Activated naive CD4-positive, alpha-beta T cell treated with anti-CD3 and anti-CD28 coated beads, Interleukin-2, amount 50 U/mL, for 16 hours (primary cell): ENCODE results near the gene CRB2.

Source experiments
- DNase-seq: peaks from one replicate; pipeline ENCODE4 v3.0.0-alpha.2; 2020

CRB2 gene

DNA sequence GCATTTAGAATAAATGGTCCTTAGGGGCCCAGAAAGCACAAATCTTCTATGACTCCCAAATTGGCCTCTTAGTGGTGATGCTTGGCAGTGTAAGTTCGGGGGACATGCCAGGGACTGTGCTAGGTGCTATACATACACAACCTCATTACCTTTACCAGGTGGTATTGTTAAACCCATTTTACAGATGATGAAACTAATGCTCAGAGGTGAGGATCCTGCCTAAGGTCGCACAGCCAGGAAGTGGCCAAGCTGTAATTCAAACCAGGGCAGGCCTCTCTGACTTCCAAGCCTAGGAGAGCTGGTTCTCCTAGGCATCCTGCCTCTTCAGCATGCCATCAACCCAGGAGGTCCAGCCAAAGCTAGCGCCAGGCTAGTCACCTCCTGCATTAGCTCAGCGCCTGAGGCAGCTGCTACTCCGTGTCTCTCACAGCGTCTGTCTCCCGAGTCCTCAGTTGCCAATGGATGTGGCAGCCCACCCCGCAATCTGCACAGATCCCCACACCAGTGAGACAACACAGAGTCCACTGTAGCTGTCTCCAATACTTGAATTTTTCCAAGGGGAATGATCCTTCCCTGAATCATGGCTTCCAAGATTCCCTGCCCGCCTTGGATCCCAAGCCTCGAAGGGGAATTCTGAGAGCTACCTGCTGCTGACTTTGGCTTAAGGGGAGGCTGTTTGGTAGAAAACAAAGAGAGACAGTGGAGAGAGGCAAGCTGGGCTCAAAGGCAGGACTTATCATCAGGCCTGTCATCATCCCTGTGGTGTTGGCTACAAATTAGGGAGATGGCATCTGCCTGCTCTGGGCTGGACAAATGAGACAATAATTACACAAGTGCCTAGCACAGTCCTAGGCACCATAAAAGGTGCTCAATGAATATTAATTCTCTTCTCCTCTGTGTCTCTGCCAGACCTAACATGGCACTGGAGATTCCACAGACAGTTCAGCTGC is 52.6 kb downstream of the CRB2 start:
- DNase-seq: no peak

- no peak for DNase-seq
Measured at GRCh38 chr9:123410281-123410910, 54.4 kb downstream of the CRB2 start.

DNA sequence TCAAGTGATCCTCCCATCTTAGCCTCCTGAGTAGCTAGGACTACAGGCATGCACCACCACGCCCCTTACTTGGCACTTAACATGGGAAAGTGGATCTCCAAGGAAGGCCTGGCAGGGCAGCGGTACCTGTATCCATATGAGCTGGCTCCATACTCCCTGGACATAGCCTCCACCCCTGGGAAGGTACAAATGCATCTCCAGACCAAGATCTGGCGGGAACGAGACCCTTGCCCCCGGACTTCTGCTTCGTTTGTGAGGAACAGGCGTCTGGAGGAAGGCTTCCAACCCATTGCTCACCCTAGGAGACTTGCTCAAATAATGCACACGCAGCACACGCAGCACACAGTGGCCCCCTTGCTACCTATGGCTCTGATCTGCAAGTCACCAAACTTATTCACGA is 55.2 kb downstream of the CRB2 start:
- DNase-seq: no peak

- no peak for DNase-seq
Measured at GRCh38 chr9:123411636-123412035, 55.6 kb downstream of the CRB2 start.

DNA sequence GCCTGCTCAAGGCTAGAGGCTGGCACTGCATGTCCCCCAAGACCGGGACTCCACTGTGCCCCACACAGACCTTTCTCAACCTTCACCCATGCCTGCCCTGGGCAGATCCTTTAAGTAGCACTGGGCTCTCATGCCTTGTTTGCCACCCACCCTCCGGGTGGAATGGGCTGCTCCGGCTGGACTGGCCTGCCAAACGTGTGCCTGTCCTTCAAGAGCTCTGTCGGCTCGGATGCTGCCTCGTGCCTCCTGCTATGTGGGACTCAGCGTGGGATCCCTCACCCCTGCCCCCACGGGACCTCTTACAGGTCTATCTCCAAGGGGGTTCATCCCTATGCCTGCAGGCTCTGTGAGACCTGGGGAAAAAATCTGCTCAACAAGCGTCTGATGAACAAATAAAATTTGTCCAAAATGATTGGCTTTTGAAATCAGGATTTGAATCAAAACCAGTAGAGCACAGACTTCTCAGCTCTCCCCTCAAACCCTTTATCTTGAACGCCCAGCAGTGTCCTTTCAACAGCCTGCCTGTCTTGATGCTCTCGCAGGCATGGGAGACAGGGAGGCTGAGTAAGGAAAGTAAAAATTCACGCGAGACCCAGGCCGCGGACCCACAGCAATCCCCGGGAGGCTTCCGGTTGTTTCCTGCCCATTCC is 56.3 kb downstream of the CRB2 start:
- no peak for DNase-seq

GRCh38 chr9:123414204-123414603 is 58.2 kb downstream of the CRB2 start:
- DNase-seq: no peak

DNA sequence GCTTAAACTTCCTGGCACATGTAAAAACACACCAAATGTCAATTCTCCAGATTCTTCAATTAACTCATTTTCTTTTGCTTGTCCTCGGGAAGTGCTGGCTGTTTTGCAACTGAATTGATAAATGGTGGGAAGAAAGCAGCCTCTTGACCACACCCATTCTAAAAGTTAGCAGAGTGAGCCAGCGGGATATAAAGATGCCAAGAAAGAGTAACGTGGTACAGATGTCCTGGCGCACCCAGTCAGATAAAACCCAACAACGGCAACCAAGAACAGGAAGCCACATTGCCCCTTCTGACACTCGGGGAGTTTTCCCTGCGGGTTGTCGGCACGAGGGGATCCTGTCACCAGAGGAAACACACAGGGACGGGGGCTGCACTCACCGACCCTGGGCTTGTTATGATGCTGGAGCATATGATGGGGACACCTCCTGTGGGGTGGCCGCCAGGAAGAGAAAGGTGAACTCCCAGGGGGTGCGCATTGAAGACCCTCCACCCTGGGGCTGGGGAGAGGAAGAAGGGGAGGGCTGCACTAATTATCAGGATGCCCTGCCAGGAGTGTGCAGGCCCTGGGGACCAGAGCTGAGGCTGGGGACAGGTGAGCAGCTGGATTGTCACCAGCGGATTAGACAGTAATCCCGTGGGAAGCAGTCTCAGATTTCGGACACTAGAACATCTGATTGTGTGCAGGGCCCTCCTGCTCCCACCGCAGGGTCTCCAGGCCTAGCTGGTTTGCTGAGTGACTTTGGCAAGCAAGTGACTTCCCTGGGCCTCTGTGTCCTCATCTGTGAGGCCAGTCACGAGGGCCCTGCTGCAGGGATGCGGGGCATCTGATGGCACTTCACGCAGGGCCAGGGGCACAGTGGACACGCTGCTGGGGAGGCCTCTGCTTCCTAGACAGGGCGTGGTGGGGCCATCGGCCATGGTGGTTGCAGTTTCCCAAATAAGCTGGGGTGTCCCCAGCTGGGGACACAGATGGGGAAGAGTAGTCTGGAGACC is 59.2 kb downstream of the CRB2 start:
- DNase-seq: no peak

DNA sequence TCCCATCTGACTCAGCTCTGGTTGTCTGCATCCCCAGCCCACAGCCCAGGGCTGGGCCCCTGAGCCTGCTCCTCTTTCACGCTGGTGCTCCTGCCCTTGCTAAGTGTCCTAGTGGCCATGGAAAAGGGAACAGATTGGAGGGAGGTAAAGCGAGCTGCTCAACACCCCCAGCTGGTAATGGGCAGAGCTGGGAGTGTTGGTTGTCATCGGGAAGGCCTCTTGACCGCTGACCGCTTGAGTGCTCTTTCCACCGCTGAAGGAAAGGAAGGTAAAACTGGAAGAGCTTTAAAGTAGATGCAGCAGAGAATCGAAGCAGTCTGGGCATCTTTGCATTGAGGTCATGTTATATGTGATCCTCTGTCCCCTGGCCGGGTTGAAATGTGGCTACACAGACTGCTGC is 60.2 kb downstream of the CRB2 start:
- DNase-seq: no peak

DNA sequence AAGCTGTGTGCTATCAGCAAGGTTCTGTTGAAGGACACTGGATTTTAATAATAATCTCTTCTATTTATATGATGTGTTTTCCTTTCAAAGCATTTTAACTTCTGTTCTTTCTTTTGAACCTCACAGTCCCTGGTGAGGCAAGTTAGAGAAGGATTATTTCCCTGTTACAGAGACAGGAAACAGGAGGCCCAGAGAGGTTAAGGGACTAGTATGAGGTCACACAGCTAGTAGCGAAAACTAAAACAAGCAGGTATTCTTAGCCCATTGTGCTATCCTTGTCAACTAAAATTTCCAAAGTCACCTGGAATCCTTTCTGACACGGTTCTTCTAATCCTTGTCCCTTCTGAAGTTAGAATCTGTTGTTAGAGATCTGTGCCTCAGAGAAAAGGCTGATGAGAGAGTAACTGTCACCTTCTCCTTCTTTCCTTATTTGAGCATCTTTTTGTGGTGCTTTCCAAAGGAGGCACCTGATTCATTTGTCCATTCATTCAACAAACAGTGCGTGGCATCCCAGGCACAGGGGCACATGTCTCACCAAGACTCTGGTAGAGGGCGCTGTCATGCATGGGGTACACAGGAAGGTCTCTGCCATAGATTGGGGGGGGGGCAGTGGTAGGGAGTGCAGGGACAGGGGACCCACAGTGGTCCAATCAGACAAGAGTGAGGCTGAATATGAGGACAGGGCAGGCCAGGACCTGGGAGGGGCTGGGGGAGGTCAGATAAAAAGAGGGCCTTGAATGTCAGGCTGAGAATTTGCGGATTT is 61.5 kb downstream of the CRB2 start:
- DNase-seq: no peak

DNA sequence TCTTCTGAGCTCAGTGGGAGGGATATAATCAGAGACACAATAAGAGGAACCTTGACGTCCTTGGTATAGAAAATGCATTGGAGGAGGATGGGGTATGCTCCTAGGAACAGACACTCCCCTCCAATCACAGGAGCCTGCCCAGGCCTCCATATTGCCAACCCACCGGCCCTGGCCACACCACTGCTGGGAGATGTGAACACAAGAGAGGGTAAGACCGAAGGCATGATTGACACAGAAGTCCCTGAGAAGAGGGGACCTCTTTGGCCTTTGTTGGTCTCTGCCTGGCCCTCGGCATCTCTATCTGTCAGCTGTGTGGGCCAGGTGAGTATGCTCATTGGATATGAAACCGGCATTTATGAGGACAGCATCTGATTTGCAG is 62.0 kb downstream of the CRB2 start:
- no peak for DNase-seq

- DNase-seq: no peak
Measured at GRCh38 chr9:123418506-123418905, 62.5 kb downstream of the CRB2 start.

DNA sequence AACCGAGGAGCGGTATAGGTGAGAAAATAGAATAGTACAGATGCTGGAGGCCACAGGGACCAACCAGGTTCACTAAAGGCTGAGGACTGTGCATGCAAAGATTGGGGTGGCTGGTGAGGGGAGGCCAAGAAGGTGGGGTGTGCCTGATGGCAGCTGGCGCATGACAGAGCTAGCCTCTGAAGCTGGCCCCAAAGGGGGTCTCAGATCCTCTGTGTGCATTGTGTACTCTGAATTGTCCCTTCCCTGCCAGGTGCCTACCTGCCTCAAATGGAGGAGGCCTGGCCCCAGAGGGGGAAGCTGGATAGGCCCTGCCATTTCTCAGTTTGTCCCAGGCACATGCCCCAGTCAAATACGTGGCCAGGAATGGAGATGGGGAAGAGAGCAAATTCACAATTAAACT is 63.1 kb downstream of the CRB2 start:
- DNase-seq: no peak

DNA sequence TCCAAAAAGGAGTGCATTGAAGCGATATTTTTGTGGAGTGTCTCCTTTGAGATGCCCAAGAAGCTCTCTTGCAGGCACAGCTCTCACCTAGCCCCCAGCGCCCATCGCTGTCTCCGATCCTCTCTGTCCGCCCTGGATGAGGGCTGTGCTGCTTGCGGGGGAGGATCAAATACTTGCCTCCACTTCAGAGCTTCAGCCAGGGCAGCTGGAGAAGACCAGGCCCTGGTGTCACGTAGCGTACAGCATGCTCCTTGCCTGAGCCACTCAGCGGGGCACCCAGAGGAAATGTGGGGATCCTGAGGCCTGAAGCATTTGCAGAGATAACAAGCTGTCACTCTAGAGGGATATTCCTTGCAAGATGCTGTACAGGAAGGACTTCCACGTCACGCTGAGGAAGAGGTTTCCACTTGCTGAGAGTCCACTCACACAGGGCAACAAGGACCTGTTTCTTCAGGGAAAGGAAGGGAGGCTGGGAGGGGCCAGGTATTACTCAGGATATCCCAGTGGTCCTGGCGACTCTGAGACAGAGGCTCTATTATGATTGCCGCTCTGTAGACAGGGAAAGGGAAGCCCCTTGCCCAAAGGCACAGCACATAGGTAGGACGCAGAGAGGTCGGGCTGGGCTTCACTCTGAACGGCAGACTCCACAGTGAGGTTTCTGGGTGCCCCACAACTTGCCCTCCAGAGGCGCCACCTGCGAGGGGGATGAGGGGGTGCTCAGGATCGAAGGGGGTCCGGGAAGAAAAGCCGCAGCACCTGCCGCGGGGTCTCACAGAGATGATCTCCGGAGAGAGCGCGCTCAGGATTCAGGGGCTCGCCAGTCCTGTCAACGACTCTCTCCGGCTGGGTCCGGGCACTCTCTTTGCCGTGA is 64.0 kb downstream of the CRB2 start:
- DNase-seq: no peak

DNA sequence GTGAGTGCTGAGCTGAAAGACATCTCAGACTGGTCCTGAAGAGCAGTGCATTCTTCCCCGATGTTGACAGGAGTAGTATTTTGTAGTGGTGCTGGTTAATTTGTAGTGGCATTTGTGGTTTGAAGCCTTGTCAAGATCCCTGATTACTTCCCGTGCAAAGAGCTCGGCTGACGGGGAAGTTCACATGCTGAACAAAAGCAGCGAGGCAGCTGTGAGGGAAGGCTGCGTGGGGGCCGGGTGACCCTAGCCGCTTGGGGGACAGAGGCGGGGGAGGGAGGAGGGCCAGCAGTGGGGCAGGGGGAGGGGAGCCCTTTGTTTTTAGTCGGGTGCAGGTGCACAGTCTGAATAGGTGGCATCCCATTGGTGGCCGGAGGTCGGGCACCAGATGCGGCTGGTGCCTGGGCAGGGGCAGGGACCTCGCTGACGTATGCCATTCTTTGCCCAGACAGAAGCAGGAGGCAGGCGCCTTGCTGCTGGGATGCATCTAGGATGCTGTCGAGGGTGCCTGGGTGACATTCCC is 64.7 kb downstream of the CRB2 start:
- no peak for DNase-seq

- DNase-seq: no peak
Measured at GRCh38 chr9:123421186-123421585, 65.2 kb downstream of the CRB2 start.

DNA sequence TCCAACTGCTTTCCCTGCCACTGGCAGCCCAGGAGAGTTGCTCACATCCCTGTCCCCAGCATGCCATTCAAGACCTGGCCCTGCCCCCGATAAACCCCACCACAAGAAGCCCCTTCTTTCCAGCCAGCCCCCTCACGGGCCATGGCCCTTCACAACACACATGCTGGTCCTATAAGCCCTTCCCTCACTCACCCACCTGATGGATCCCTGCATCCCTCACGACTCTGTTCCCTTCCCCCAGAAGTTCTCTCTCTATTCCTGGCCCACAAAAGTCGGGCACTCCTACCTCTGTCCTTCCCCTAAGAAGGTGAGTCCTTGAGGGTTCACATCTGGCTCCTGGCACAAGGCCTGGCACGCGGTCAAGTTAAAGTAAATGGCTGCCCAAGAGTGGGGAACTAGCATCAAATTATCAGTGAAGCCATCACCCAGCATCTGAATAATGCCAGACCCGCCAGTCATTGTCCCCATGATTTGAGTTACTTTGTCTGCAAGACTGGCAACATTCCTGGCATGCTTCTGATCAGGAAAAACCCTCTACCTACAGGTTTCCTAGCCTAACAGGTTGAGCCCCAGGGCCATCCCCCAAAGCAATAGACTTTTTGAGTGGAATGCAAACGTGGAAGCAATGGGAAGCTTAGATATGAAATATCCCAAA is 65.9 kb downstream of the CRB2 start:
- no peak for DNase-seq

DNA sequence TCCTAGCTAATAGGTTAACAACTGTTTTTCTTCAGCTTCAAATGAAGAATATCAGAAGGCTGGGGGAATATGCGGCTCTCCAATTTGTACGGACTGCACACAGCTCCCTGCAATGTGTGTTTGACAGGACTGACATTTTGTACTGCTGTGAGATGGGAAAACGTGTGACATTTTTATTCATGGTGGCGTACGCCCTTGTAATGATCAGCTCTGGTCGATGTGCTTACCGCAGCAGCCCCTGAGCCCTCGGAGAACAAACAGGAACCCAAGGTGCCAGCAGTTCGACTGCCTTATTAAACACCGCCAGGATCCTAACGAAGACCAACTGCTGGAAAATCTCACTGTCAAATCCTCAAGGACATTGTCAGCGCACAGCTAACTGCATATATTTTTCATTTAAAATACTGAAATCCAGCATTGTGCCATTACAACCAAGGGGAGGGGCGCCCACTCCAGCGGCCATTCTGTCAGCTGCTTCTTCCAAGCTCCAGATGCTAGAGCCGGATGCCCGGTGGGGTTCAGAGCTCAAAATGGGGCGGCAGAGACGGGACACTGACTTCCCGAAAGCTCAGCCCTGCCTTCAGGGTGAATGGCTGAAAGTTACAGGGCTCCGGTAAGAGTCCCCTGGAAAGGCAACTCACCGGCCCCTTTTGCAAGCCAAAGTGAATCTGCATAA is 66.8 kb downstream of the CRB2 start:
- DNase-seq: no peak

DNA sequence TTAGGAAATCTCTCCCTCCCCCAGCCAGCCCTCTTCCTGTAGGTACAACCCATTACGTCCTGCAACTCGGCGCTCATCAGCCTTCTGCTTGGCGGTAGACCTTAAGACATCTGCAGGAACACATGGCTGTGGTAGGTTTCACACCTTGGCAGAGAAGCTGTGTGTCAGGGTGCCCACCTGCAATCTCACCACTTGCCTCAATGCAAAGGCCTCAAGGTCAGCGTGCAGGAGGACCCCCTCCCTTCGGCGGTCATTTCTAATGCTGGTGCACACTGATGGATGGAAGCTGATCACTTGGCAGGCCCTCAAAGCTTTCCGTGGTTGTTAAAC is 67.3 kb downstream of the CRB2 start:
- DNase-seq: no peak

DNA sequence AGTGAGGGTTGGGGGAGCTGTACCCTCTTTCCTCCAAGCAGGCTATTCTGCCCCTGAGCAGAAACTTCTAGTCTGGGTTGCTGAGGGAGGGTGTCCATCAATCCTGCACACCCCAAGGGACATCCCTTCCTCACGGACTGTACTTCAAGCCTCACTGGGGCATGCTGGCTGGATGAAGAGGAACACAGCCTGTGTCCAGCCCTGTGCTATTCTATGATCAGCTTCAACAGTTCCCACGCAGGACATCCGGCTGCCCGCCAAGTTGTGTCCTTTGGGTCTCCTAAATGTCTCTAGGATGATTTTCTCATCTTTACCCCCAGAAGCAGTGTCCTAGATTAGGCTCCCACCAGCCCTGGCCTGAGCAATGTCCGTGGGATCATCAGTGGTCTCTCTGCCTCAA is 68.1 kb downstream of the CRB2 start:
- DNase-seq: no peak
